ENCODE results near the gene LMBRD2.

The LMBRD2 gene

DNA sequence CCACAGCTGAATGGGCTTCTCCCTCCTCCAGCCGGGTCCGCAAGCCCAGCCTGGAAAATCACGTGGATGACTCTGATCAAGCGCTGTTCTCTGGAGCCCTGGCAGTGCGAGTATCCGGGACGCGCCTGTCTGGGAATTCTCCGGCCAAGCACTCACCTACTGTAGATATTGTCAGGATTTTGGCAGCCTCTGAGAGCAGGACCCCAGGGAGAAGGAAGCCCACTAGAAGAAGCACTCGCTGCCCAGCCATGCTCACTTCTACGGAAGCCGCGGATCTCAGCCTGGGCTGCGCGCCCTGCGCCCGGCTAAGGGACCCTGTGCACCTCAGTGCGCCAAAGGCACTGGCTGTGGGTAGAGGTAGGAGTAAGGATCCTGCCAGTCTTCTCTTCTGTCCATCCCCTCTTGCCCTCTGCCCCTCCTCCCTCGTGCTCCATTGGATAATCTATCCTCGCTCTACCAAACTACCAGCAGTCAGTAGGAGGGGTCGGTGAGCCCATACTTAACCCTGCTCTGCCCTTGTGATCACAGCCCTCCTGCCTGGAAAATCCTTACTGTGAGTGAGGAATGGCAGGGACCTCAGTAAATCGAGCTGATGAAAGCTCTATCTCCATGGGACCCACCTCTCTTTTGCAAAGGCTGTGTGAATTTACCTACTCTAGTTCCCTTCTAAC, 85.0 kb downstream of the LMBRD2 start, which contains the start of gene UGT3A2:
TSS of gene UGT3A2 (minus strand) at position 343 of the 671 bp plus-strand sequence. CDS start at position 250, 93 bp downstream.
- Histone ChIP-seq H3K27ac (ENCODE audit: low read depth, low read length) (no peak within 1 kb of the TSS), H3K4me3 (ENCODE audit: low read depth, low read length) (peak within 1 kb of the TSS; percentile 60), H3K36me3 (ENCODE audit: insufficient read depth, low read length) (no peaks in the 10 kb centered on the region), H2AFZ (ENCODE audit: low read length, unreplicated experiment) (no peak within 1 kb of the TSS), H3K4me1 (ENCODE audit: control insufficient read depth, insufficient read depth, low read length, unreplicated experiment) (peaks cover 7% of the 10 kb centered on the region), H3K27me3 (ENCODE audit: insufficient read depth, low read length) (peaks cover 54% of the 10 kb centered on the region), H3K79me2 (ENCODE audit: control insufficient read depth, insufficient read depth, low read length, unreplicated experiment) (no peaks in the 10 kb centered on the region)

DNA sequence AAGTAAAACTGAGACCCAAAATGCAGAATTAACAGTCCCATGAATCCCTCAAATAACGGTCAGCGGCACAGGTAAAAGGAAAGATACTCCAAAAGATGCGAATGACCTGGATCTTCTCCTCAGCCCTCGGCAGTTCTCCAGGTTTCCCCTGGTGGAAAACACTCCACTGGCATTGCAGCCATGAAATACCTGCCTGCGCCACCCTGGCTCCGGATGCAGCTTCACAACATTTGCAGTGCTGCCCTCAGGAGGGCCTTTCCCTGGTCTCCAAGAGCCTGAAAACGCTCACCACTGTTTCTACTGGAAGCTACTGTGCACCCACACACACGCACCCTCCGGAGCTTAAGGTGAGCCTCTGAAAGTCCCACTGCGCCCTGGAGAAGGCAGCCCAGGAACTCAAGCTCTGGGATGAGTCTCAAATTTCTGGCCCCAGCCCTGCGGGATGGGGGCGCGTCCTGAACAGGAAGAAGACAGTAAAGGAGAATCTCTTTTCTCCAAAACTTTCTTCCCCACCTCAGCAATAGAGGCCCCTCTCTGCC, 85.6 kb downstream of the LMBRD2 start:
- Histone ChIP-seq H3K27me3 (ENCODE audit: insufficient read depth, low read length) (peaks cover 54% of the 10 kb centered on the region), H3K27ac (ENCODE audit: low read depth, low read length) (no peak overlapping the region), H3K79me2 (ENCODE audit: control insufficient read depth, insufficient read depth, low read length, unreplicated experiment) (no peaks in the 10 kb centered on the region), H2AFZ (ENCODE audit: low read length, unreplicated experiment) (no peak overlapping the region), H3K4me3 (ENCODE audit: low read depth, low read length) (peak overlapping the region; percentile 60), H3K4me1 (ENCODE audit: control insufficient read depth, insufficient read depth, low read length, unreplicated experiment) (peaks cover 4% of the 10 kb centered on the region), H3K36me3 (ENCODE audit: insufficient read depth, low read length) (no peaks in the 10 kb centered on the region)

GRCh38 chr5:36060420-36060887, 91.2 kb downstream of the LMBRD2 start:
- Histone ChIP-seq H3K4me1 (ENCODE audit: control insufficient read depth, insufficient read depth, low read length, unreplicated experiment) (no peaks in the 10 kb centered on the region), H3K36me3 (ENCODE audit: insufficient read depth, low read length) (no peaks in the 10 kb centered on the region), H2AFZ (ENCODE audit: low read length, unreplicated experiment) (peak overlapping the region; percentile 11), H3K27me3 (ENCODE audit: insufficient read depth, low read length) (peaks cover 46% of the 10 kb centered on the region), H3K27ac (ENCODE audit: low read depth, low read length) (no peak overlapping the region), H3K79me2 (ENCODE audit: control insufficient read depth, insufficient read depth, low read length, unreplicated experiment) (no peaks in the 10 kb centered on the region), H3K4me3 (ENCODE audit: low read depth, low read length) (peak overlapping the region; percentile 48)

GRCh38 chr5:36059571-36060419, 91.9 kb downstream of the LMBRD2 start:
- Histone ChIP-seq H3K4me3 (ENCODE audit: low read depth, low read length) (0 out of 2 replicates have a peak overlapping the region, but pooled peaks have one; percentile 48), H3K4me1 (ENCODE audit: control insufficient read depth, insufficient read depth, low read length, unreplicated experiment) (no peaks in the 10 kb centered on the region), H3K27me3 (ENCODE audit: insufficient read depth, low read length) (peaks cover 41% of the 10 kb centered on the region), H3K79me2 (ENCODE audit: control insufficient read depth, insufficient read depth, low read length, unreplicated experiment) (no peaks in the 10 kb centered on the region), H2AFZ (ENCODE audit: low read length, unreplicated experiment) (no peak overlapping the region), H3K36me3 (ENCODE audit: insufficient read depth, low read length) (no peaks in the 10 kb centered on the region), H3K27ac (ENCODE audit: low read depth, low read length) (no peak overlapping the region)

GRCh38 chr5:36058776-36059175, 92.9 kb downstream of the LMBRD2 start:
- Histone ChIP-seq H2AFZ (ENCODE audit: low read length, unreplicated experiment) (no peak overlapping the region), H3K27me3 (ENCODE audit: insufficient read depth, low read length) (peaks cover 41% of the 10 kb centered on the region), H3K36me3 (ENCODE audit: insufficient read depth, low read length) (no peaks in the 10 kb centered on the region), H3K27ac (ENCODE audit: low read depth, low read length) (no peak overlapping the region), H3K4me1 (ENCODE audit: control insufficient read depth, insufficient read depth, low read length, unreplicated experiment) (no peaks in the 10 kb centered on the region), H3K79me2 (ENCODE audit: control insufficient read depth, insufficient read depth, low read length, unreplicated experiment) (no peaks in the 10 kb centered on the region), H3K4me3 (ENCODE audit: low read depth, low read length) (no peak overlapping the region)

DNA sequence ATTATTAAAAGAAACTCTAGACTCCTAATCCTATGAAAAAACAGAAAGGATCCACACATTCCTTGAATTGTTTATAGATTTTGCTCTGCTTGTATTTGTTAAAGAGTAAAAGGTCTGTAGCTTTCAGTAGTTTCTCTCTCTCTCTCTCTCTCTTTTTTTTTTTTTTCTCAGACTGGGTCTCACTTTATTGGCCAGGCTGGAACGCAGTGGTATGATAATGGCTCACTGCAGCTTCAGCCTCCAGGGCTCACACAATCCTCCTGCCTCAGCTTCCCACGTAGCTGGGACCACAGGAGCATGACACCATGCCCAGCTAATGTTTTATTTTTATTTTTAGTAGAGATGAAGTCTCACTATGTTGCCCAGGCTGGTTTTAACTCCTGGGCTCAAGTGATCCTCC, 94.3 kb downstream of the LMBRD2 start:
- Histone ChIP-seq H3K27ac (ENCODE audit: low read depth, low read length) (no peak overlapping the region), H3K4me1 (ENCODE audit: control insufficient read depth, insufficient read depth, low read length, unreplicated experiment) (no peaks in the 10 kb centered on the region), H3K4me3 (ENCODE audit: low read depth, low read length) (no peak overlapping the region), H3K27me3 (ENCODE audit: insufficient read depth, low read length) (peaks cover 37% of the 10 kb centered on the region), H3K79me2 (ENCODE audit: control insufficient read depth, insufficient read depth, low read length, unreplicated experiment) (no peaks in the 10 kb centered on the region), H3K36me3 (ENCODE audit: insufficient read depth, low read length) (no peaks in the 10 kb centered on the region), H2AFZ (ENCODE audit: low read length, unreplicated experiment) (no peak overlapping the region)

GRCh38 chr5:36056422-36056821, 95.3 kb downstream of the LMBRD2 start:
- H3K36me3 ChIP-seq (ENCODE audit: insufficient read depth, low read length), result no peaks in the 10 kb centered on the region
- no peak overlapping the region for H3K27ac ChIP-seq (ENCODE audit: low read depth, low read length)
- H3K4me3 ChIP-seq (ENCODE audit: low read depth, low read length), result no peak overlapping the region
- no peak overlapping the region for H2AFZ ChIP-seq (ENCODE audit: low read length, unreplicated experiment)
- no peaks in the 10 kb centered on the region for H3K79me2 ChIP-seq (ENCODE audit: control insufficient read depth, insufficient read depth, low read length, unreplicated experiment)
- H3K27me3 ChIP-seq (ENCODE audit: insufficient read depth, low read length), result peaks cover 41% of the 10 kb centered on the region
- no peaks in the 10 kb centered on the region for H3K4me1 ChIP-seq (ENCODE audit: control insufficient read depth, insufficient read depth, low read length, unreplicated experiment)

DNA sequence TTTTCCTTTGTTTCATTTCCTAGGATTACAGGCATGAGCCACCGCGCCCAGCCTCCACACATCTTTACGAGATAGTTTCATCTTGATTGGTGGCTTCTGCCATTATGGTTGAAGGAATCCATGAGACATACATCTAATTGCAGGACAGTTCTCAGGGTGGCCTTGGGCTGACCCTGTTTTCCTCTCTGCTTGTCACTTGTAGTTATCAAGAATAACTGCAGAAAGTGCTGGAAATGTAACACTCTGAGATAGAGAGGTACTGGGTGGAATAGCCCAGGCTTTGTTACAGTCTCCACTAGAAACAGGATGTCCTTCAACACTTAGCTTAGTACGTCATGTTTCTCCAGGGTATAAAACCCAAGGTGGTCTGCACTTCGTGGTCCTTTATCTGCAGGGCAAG, 95.7 kb downstream of the LMBRD2 start:
- Histone ChIP-seq H3K4me3 (ENCODE audit: low read depth, low read length) (no peak overlapping the region), H2AFZ (ENCODE audit: low read length, unreplicated experiment) (no peak overlapping the region), H3K79me2 (ENCODE audit: control insufficient read depth, insufficient read depth, low read length, unreplicated experiment) (no peaks in the 10 kb centered on the region), H3K27me3 (ENCODE audit: insufficient read depth, low read length) (peaks cover 45% of the 10 kb centered on the region), H3K36me3 (ENCODE audit: insufficient read depth, low read length) (no peaks in the 10 kb centered on the region), H3K4me1 (ENCODE audit: control insufficient read depth, insufficient read depth, low read length, unreplicated experiment) (no peaks in the 10 kb centered on the region), H3K27ac (ENCODE audit: low read depth, low read length) (no peak overlapping the region)

DNA sequence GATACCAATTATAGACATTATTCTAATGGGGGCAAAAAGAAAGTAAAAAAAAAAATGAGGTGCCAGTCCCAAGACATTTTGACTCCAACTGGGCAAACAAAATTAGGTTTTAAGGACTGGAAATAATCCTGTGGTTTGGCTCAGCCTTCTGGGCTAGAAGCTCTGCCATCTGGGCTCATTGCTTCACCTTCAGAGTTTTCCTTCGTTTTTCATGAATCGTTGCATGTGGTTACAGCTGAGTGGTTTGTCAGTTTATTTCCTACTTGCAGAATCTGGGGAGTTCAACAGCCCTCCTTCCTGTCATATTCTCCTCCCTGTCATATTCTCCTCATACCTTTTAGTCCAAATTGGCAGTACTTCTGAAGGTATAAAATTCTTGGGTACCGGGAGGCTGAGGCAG, 97.0 kb downstream of the LMBRD2 start:
- Histone ChIP-seq H3K4me1 (ENCODE audit: control insufficient read depth, insufficient read depth, low read length, unreplicated experiment) (no peaks in the 10 kb centered on the region), H2AFZ (ENCODE audit: low read length, unreplicated experiment) (no peak overlapping the region), H3K4me3 (ENCODE audit: low read depth, low read length) (no peak overlapping the region), H3K36me3 (ENCODE audit: insufficient read depth, low read length) (no peaks in the 10 kb centered on the region), H3K27me3 (ENCODE audit: insufficient read depth, low read length) (peaks cover 50% of the 10 kb centered on the region), H3K79me2 (ENCODE audit: control insufficient read depth, insufficient read depth, low read length, unreplicated experiment) (no peaks in the 10 kb centered on the region), H3K27ac (ENCODE audit: low read depth, low read length) (no peak overlapping the region)

GRCh38 chr5:36052538-36052937, 99.1 kb downstream of the LMBRD2 start:
- Histone ChIP-seq H3K79me2 (ENCODE audit: control insufficient read depth, insufficient read depth, low read length, unreplicated experiment) (no peaks in the 10 kb centered on the region), H2AFZ (ENCODE audit: low read length, unreplicated experiment) (no peak overlapping the region), H3K36me3 (ENCODE audit: insufficient read depth, low read length) (no peaks in the 10 kb centered on the region), H3K4me3 (ENCODE audit: low read depth, low read length) (no peak overlapping the region), H3K27ac (ENCODE audit: low read depth, low read length) (no peak overlapping the region), H3K4me1 (ENCODE audit: control insufficient read depth, insufficient read depth, low read length, unreplicated experiment) (no peaks in the 10 kb centered on the region), H3K27me3 (ENCODE audit: insufficient read depth, low read length) (peaks cover 65% of the 10 kb centered on the region)

Data from ACC112 (cell line).